SJCRH30 (cell line): ENCODE data around the gene UQCC3. TPM values are rescaled to one million over a fixed set of nuclear protein-coding genes. Genes with fewer than 3 reads are reported as not detected.

Experiments used
- DNase-seq, 2 experiments: peaks; one replicate each; pipeline ENCODE4 v3.0.0-alpha.2; 2015 to 2020
- H3K27ac ChIP-seq: fragments of 250-450 bp; sonication (Bioruptor Pico); 2 replicates; pipeline ENCODE4 v1.5.1; 2020; ENCODE audit warnings: mild to moderate bottlenecking, moderate library complexity
- H3K27me3 ChIP-seq: fragments of 250-450 bp; sonication (Bioruptor Pico); 2 replicates; pipeline ENCODE4 v1.5.1; 2020; ENCODE audit warnings: mild to moderate bottlenecking, moderate library complexity
- H3K36me3 ChIP-seq: fragments of 250-450 bp; sonication (Bioruptor Pico); 2 replicates; pipeline ENCODE4 v1.5.1; 2020; ENCODE audit warnings: mild to moderate bottlenecking, moderate library complexity
- H3K4me1 ChIP-seq: fragments of 250-450 bp; sonication (Bioruptor Pico); 2 replicates; pipeline ENCODE4 v1.5.1; 2020; ENCODE audit warnings: mild to moderate bottlenecking, moderate library complexity
- H3K4me3 ChIP-seq: fragments of 250-450 bp; sonication (Bioruptor Pico); 2 replicates; pipeline ENCODE4 v1.5.1; 2020; ENCODE audit warnings: mild to moderate bottlenecking, moderate library complexity
- H3K9me3 ChIP-seq: fragments of 250-450 bp; sonication (Bioruptor Pico); replicated peaks from 2 replicates; pipeline ENCODE4 v1.5.1; 2020; ENCODE audit warnings: mild to moderate bottlenecking, moderate library complexity
- total RNA-seq: library from RNA; depleted of rRNA; stranded (reverse); fragments of >200 nt; shearing (Covaris generic); gene quantifications from 2 replicates; pipeline ENCODE4 v1.2.3, GENCODE V29; 2014; rRNA removed

UQCC3 gene
- total RNA-seq, 1 experiment from 2014 or later, result 11.5 TPM

DNA sequence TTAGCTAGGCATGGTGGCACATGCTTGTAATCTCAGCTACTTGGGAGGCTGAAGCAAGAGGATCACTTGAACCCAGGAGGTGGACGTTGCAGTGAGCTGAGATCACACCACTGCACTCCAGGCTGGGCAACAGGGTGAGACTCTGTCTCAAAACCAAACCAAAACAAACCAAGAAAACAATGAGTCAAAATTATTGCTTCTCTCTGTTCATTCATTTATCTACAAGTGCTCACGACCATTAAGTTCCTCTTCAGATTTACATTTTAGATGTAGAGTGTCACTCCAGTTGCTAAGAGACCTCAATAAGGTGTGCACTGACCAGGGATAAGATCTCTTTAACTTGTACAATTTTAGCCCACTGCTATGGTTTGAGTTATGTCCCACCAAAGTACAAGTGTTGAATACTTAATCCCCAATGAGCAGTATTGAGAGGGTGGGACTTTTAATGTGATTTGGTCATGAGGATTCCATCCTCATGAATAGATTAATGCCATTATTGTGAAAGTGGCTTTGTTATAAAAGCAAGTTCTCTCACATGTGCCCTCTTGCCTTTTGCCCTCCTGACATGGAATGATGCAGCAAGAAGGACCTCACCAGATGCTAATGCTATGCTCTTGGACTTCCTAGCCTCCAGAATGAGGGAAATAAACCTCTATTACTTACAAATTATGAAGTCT is 48.0 kb downstream of the UQCC3 start:
- Histone ChIP-seq H3K9me3 (no peaks in the 10 kb centered on the region), H3K36me3 (peaks cover 90% of the 10 kb centered on the region), H3K27ac (no peak overlapping the region), H3K27me3 (no peaks in the 10 kb centered on the region), H3K4me3 (no peak overlapping the region), H3K4me1 (no peaks in the 10 kb centered on the region; the same call in 1 of the 2 replicates)
- no peak for DNase-seq

DNA sequence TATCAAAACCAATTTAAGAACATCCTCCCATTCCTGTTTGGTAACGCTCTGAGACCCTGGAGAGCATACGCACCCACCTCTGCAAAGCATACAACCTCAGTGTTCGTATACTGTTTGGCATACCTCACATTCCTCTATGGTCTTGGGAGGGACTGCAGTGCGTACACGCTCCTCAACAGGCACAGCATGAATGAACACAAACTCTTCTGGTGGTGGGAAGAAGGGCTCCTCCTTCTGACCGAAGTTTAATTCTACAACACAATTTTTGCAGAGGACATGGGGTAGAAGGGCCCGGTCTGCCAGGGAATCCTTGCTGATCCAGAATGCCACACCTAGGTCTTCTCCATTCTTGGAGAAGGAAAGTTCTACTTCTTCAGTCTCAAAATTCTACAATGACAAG is 50.5 kb downstream of the UQCC3 start:
- no peak overlapping the region for H3K27ac ChIP-seq
- H3K9me3 ChIP-seq, result no peaks in the 10 kb centered on the region
- H3K4me1 ChIP-seq, result no peaks in the 10 kb centered on the region; the same call in 1 of the 2 replicates
- no peak for DNase-seq
- peaks cover 82% of the 10 kb centered on the region for H3K36me3 ChIP-seq
- H3K27me3 ChIP-seq, result no peaks in the 10 kb centered on the region
- no peak overlapping the region for H3K4me3 ChIP-seq

Other genes with a start within 250 kb of the UQCC3 start
- gene AHNAK, start 124.9 kb upstream of the UQCC3 start, total RNA-seq, result 10.3 and 10.9 TPM in 2 replicates
- 2,270 and 2,323 TPM in 2 replicates for gene EEF1G, start 97.8 kb upstream of the UQCC3 start, total RNA-seq
- 8.8 and 9.1 TPM in 2 replicates for gene TUT1, start 80.2 kb upstream of the UQCC3 start, total RNA-seq
- gene MTA2, start 69.8 kb upstream of the UQCC3 start, total RNA-seq, result 106 and 107 TPM in 2 replicates
- 5.8 and 8.9 TPM in 2 replicates for gene EML3, start 58.9 kb upstream of the UQCC3 start, total RNA-seq
- 0.46 and 0.51 TPM in 2 replicates for gene ROM1, start 58.4 kb upstream of the UQCC3 start, total RNA-seq
- 23.4 and 28.2 TPM in 2 replicates for gene B3GAT3, start 49.7 kb upstream of the UQCC3 start, total RNA-seq
- 209 and 210 TPM in 2 replicates for gene GANAB, start 25.1 kb upstream of the UQCC3 start, total RNA-seq
- 20.1 and 20.3 TPM in 2 replicates for gene INTS5, start 18.4 kb upstream of the UQCC3 start, total RNA-seq
- 62.6 and 65.0 TPM in 2 replicates for gene C11orf98, start 6.5 kb upstream of the UQCC3 start, total RNA-seq
- 8.5 and 10.4 TPM in 2 replicates for gene CSKMT, start 6.4 kb upstream of the UQCC3 start, total RNA-seq
- 3.2 and 6.3 TPM in 2 replicates for gene LBHD1, start 594 bp downstream of the UQCC3 start, total RNA-seq
- gene UBXN1, start 7.4 kb downstream of the UQCC3 start, total RNA-seq, result 70.4 and 73.1 TPM in 2 replicates
- gene LRRN4CL, start 17.9 kb downstream of the UQCC3 start, total RNA-seq, result 0.55 and 0.73 TPM in 2 replicates
- 24.3 and 26.1 TPM in 2 replicates for gene BSCL2, start 35.8 kb downstream of the UQCC3 start, total RNA-seq
- gene GNG3, start 36.0 kb downstream of the UQCC3 start, total RNA-seq, result not detected in 2 replicates
- gene HNRNPUL2, start 55.8 kb downstream of the UQCC3 start, total RNA-seq, result 16.7 and 21.2 TPM in 2 replicates
- 46.2 and 47.0 TPM in 2 replicates for gene TTC9C, start 56.8 kb downstream of the UQCC3 start, total RNA-seq
- gene ZBTB3, start 82.5 kb downstream of the UQCC3 start, total RNA-seq, result 5.2 and 7.6 TPM in 2 replicates
- gene POLR2G, start 89.9 kb downstream of the UQCC3 start, total RNA-seq, result 74.1 and 88.0 TPM in 2 replicates
- 17.3 and 22.2 TPM in 2 replicates for gene TAF6L, start 99.7 kb downstream of the UQCC3 start, total RNA-seq
- gene TMEM179B, start 115.7 kb downstream of the UQCC3 start, total RNA-seq, result 27.6 and 31.9 TPM in 2 replicates
- 13.3 and 18.3 TPM in 2 replicates for gene TMEM223, start 120.3 kb downstream of the UQCC3 start, total RNA-seq
- gene NXF1, start 133.8 kb downstream of the UQCC3 start, total RNA-seq, result 56.4 and 59.3 TPM in 2 replicates
- 22.7 and 27.5 TPM in 2 replicates for gene STX5, start 160.4 kb downstream of the UQCC3 start, total RNA-seq
- gene TEX54, start 161.2 kb downstream of the UQCC3 start, total RNA-seq, result not detected in 2 replicates
- 46.7 and 50.4 TPM in 2 replicates for gene WDR74, start 167.9 kb downstream of the UQCC3 start, total RNA-seq
- 106 and 109 TPM in 2 replicates for gene SLC3A2, start 209.2 kb downstream of the UQCC3 start, total RNA-seq
- gene CHRM1, start 249.7 kb downstream of the UQCC3 start, total RNA-seq, result not detected in 2 replicates